NCI-H345 treated with DMSO at 0.1 percent for 48 hours (cell line): Measurements from ENCODE around the gene HYKK.
A peak's percentile ranks its signal among the peaks of the same experiment; 100 is the strongest.
"Not testable (repeated sequence)": the region's sequence is repeated elsewhere in the genome, so short reads cannot be mapped to it uniquely, and the experiment has no call there.

ENCODE experiments used
- DNase-seq: peaks from one replicate; lab custom pipeline; 2025; ENCODE audit not compliant: unreplicated experiment; lab: John Stamatoyannopoulos, UW

Gene HYKK

GRCh38 chr15:78506971-78507830 is at the start of gene HYKK:
HYKK (plus strand) TSS chr15:78507577; CDS start chr15:78513089, 5,512 bp downstream.
- peak; percentile 64 for DNase-seq

- DNase-seq, result no peak
Measured at GRCh38 chr15:78460737-78461136, 46.6 kb upstream of the HYKK start.

GRCh38 chr15:78461171-78461888 is 46.0 kb upstream of the HYKK start:
- DNase-seq, result no peak

- no peak for DNase-seq
Measured at GRCh38 chr15:78469031-78469430, 38.3 kb upstream of the HYKK start.

- no peak for DNase-seq
Measured at GRCh38 chr15:78477295-78477694, 30.1 kb upstream of the HYKK start.

GRCh38 chr15:78479650-78480049 is 27.7 kb upstream of the HYKK start:
- no peak for DNase-seq

- DNase-seq, result no peak
Measured at GRCh38 chr15:78481917-78482316, 25.5 kb upstream of the HYKK start.

GRCh38 chr15:78492872-78493271 is 14.5 kb upstream of the HYKK start:
- no peak for DNase-seq

GRCh38 chr15:78501857-78502256 is 5.5 kb upstream of the HYKK start:
- no peak for DNase-seq

GRCh38 chr15:78502641-78503040 is 4.7 kb upstream of the HYKK start:
- no peak for DNase-seq

GRCh38 chr15:78507831-78508160 is 419 bp downstream of the HYKK start:
- no peak for DNase-seq

- DNase-seq, result no peak
Measured at GRCh38 chr15:78508272-78508671, 895 bp downstream of the HYKK start.

GRCh38 chr15:78509726-78510312 is 2.4 kb downstream of the HYKK start:
- no peak for DNase-seq

GRCh38 chr15:78520035-78520434 is 12.7 kb downstream of the HYKK start:
- DNase-seq, result not testable (repeated sequence)

- no peak for DNase-seq
Measured at GRCh38 chr15:78524230-78524629, 16.9 kb downstream of the HYKK start.

- no peak for DNase-seq
Measured at GRCh38 chr15:78527325-78527724, 19.9 kb downstream of the HYKK start.

GRCh38 chr15:78533331-78533730 is 26.0 kb downstream of the HYKK start:
- DNase-seq, result no peak

- DNase-seq, result no peak
Measured at GRCh38 chr15:78536134-78536533, 28.8 kb downstream of the HYKK start.

- no peak for DNase-seq
Measured at GRCh38 chr15:78537266-78537905, 30.0 kb downstream of the HYKK start.

- DNase-seq, result no peak
Measured at GRCh38 chr15:78538358-78538757, 31.0 kb downstream of the HYKK start.

- not testable (repeated sequence) for DNase-seq
Measured at GRCh38 chr15:78539464-78540140, 32.2 kb downstream of the HYKK start.
